GM23338 (cell line): ENCODE data around the gene TSPAN32. TPM values are rescaled to one million over a fixed set of nuclear protein-coding genes. Genes with fewer than 3 reads are reported as not detected.

Experiments used
- ATAC-seq: fragments of 200-7000 bp; cut with Tn5 transposase; 3 replicates; pipeline ENCODE4 v1.9.1; 2020
- DNase-seq: peaks from one replicate; pipeline ENCODE4 v3.0.0-alpha.2; 2015; ENCODE audit warnings: low spot score
- H2AFZ ChIP-seq: fragments of 200-600 bp; sonication (generic); 2 replicates; pipeline ENCODE4 v1.8.0; 2016; ENCODE audit warnings: antibody characterized with exemption, mild to moderate bottlenecking, moderate library complexity
- H3F3A ChIP-seq: fragments of 200-600 bp; sonication (generic); replicated peaks from 2 replicates; pipeline ENCODE4 v1.8.0; 2017; ENCODE audit warnings: antibody characterized with exemption, mixed run types, low read depth
- H3K27ac ChIP-seq: fragments of 200-600 bp; sonication (generic); 2 replicates; pipeline ENCODE4 v1.6.1; 2016; ENCODE audit warnings: low read depth
- H3K27me3 ChIP-seq: fragments of 200-600 bp; sonication (generic); 2 replicates; pipeline ENCODE4 v1.8.0; 2016; ENCODE audit warnings: mild to moderate bottlenecking, mixed run types, moderate library complexity; ENCODE audit not compliant: insufficient read depth
- H3K36me3 ChIP-seq: fragments of 200-600 bp; sonication (generic); 2 replicates; pipeline ENCODE4 v1.8.0; 2016; ENCODE audit warnings: mild to moderate bottlenecking; ENCODE audit not compliant: insufficient read depth
- H3K4me1 ChIP-seq: fragments of 200-600 bp; sonication (generic); 2 replicates; pipeline ENCODE4 v1.8.0; 2016; ENCODE audit warnings: mild to moderate bottlenecking, moderate library complexity; ENCODE audit not compliant: insufficient read depth
- H3K4me2 ChIP-seq: fragments of 200-600 bp; sonication (generic); 2 replicates; pipeline ENCODE4 v1.7.1; 2017; ENCODE audit warnings: mixed run types
- H3K4me3 ChIP-seq: fragments of 200-600 bp; sonication (generic); 2 replicates; pipeline ENCODE4 v1.6.1; 2016; ENCODE audit warnings: mixed run types
- H3K79me2 ChIP-seq: fragments of 200-600 bp; sonication (generic); replicated peaks from 2 replicates; pipeline ENCODE4 v1.8.0; 2017; ENCODE audit warnings: mild to moderate bottlenecking; ENCODE audit not compliant: insufficient read depth
- H3K9me2 ChIP-seq: fragments of 200-600 bp; sonication (generic); 2 replicates; pipeline ENCODE4 v1.8.0; 2017; ENCODE audit not compliant: insufficient read depth
- H4K20me1 ChIP-seq: fragments of 200-600 bp; sonication (generic); replicated peaks from 2 replicates; pipeline ENCODE4 v1.8.0; 2017; ENCODE audit warnings: mild to moderate bottlenecking; ENCODE audit not compliant: insufficient read depth
- H3K27ac Mint-ChIP-seq: 2 replicates; pipeline ENCODE4 v1.8.0; 2020; ENCODE audit warnings: inconsistent platforms, mild to moderate bottlenecking, moderate library complexity, mixed read lengths
- H3K27me3 Mint-ChIP-seq: 3 replicates; pipeline ENCODE4 v1.8.0; 2022; ENCODE audit warnings: low read depth, mild to moderate bottlenecking, moderate library complexity, mixed read lengths, inconsistent platforms; ENCODE audit not compliant: insufficient read depth, poor library complexity
- H3K36me3 Mint-ChIP-seq: 3 replicates; pipeline ENCODE4 v1.8.0; 2021; ENCODE audit warnings: low read depth, mild to moderate bottlenecking, inconsistent platforms, moderate library complexity, mixed read lengths
- H3K4me1 Mint-ChIP-seq: 3 replicates; pipeline ENCODE4 v1.8.0; 2020; ENCODE audit warnings: mild to moderate bottlenecking, inconsistent platforms, mixed read lengths
- H3K4me3 Mint-ChIP-seq: 3 replicates; pipeline ENCODE4 v1.8.0; 2021; ENCODE audit warnings: moderate library complexity, mild to moderate bottlenecking, inconsistent platforms, mixed read lengths
- H3K9me3 Mint-ChIP-seq: 3 replicates; pipeline ENCODE4 v1.8.0; 2020; ENCODE audit warnings: moderate library complexity, mild to moderate bottlenecking, inconsistent platforms, mixed read lengths
- CREB1 ChIP-seq: fragments of 250-450 bp; sonication (Bioruptor Pico); IDR thresholded peaks from 2 replicates; pipeline ENCODE4 v1.5.0; 2020; ENCODE audit warnings: low read depth, mild to moderate bottlenecking, moderate library complexity
- EZH2 ChIP-seq: fragments of 200-600 bp; sonication (generic); IDR thresholded peaks from one replicate; pipeline ENCODE4 v1.8.0; 2017; ENCODE audit warnings: antibody characterized with exemption, mild to moderate bottlenecking, low read depth; ENCODE audit not compliant: unreplicated experiment
- EZH2phosphoT487 ChIP-seq: fragments of 200-600 bp; sonication (generic); IDR thresholded peaks from one replicate; pipeline ENCODE4 v1.8.1; 2018; ENCODE audit warnings: antibody characterized with exemption; ENCODE audit not compliant: unreplicated experiment
- POLR2AphosphoS5 ChIP-seq: IDR thresholded peaks from 2 replicates; pipeline ENCODE4 v1.6.1; 2016; ENCODE audit warnings: antibody characterized with exemption, low read depth
- STAT1 ChIP-seq: IDR thresholded peaks from one replicate; pipeline ENCODE4 v1.6.1; 2016; ENCODE audit warnings: antibody characterized with exemption; ENCODE audit not compliant: unreplicated experiment
- ZNF114 ChIP-seq: fragments of 250-450 bp; sonication (Bioruptor Pico); IDR thresholded peaks from 2 replicates; pipeline ENCODE4 v1.5.0; 2020; ENCODE audit warnings: mild to moderate bottlenecking, moderate library complexity
- ZNF331 ChIP-seq: fragments of 250-450 bp; sonication (Bioruptor Pico); IDR thresholded peaks from 2 replicates; pipeline ENCODE4 v1.5.0; 2020; ENCODE audit warnings: low read depth, mild to moderate bottlenecking, moderate library complexity
- polyA plus RNA-seq: library from polyadenylated mRNA; unstranded; fragments of >200 nt; fragmentation: Nextera tagmentation; extraction: Ambion mirVana; gene quantifications from 2 replicates; pipeline ENCODE4 v1.2.1, GENCODE V29; 2016
- total RNA-seq: library from RNA; depleted of rRNA; stranded (reverse); fragments of >200 nt; shearing (Covaris generic); gene quantifications from 2 replicates; pipeline ENCODE4 v1.2.3, GENCODE V29; 2014
- TF ChIP-seq, protein P1 (sequence below), 2 experiments: fragments of 200-600 bp in 1 of 2; sonication (generic) in 1 of 2; conservative IDR thresholded peaks; 2 replicates each; pipeline versions ENCODE4 v1.5.1 to v1.6.1; 2016 to 2017; ENCODE audit warnings: antibody characterized with exemption in 2 of 2, low read depth in 2 of 2, mild to moderate bottlenecking in 2 of 2, moderate library complexity in 1 of 2
- TF ChIP-seq, protein P2 (sequence below): IDR thresholded peaks from one replicate; pipeline ENCODE4 v1.6.1; 2018; ENCODE audit warnings: antibody characterized with exemption; ENCODE audit not compliant: unreplicated experiment
- TF ChIP-seq, protein P3 (sequence below): fragments of 250-450 bp; sonication (Bioruptor Pico); IDR thresholded peaks from 2 replicates; pipeline ENCODE4 v1.5.0; 2020; ENCODE audit warnings: mild to moderate bottlenecking, moderate library complexity

TSPAN32 gene
- total and polyA plus RNA-seq, 2 experiments from 2014 or later: not detected

- Mint-ChIP-seq H3K27ac (no peak overlapping the region), H3K4me3 (no peak overlapping the region), H3K9me3 (no peaks in the 10 kb centered on the region), H3K27me3 (peaks cover 6% of the 10 kb centered on the region), H3K4me1 (no peaks in the 10 kb centered on the region), H3K36me3 (no peaks in the 10 kb centered on the region)
- Histone ChIP-seq H3K36me3 (no peaks in the 10 kb centered on the region), H3K27me3 (no peaks in the 10 kb centered on the region), H3K4me3 (no peak overlapping the region), H3K79me2 (no peaks in the 10 kb centered on the region), H3F3A (no peaks in the 10 kb centered on the region), H3K9me2 (no peaks in the 10 kb centered on the region), H3K27ac (no peak overlapping the region), H2AFZ (no peak overlapping the region), H3K4me2 (no peak overlapping the region), H3K4me1 (no peaks in the 10 kb centered on the region), H4K20me1 (no peaks in the 10 kb centered on the region)
- TF ChIP-seq, protein P1, sequence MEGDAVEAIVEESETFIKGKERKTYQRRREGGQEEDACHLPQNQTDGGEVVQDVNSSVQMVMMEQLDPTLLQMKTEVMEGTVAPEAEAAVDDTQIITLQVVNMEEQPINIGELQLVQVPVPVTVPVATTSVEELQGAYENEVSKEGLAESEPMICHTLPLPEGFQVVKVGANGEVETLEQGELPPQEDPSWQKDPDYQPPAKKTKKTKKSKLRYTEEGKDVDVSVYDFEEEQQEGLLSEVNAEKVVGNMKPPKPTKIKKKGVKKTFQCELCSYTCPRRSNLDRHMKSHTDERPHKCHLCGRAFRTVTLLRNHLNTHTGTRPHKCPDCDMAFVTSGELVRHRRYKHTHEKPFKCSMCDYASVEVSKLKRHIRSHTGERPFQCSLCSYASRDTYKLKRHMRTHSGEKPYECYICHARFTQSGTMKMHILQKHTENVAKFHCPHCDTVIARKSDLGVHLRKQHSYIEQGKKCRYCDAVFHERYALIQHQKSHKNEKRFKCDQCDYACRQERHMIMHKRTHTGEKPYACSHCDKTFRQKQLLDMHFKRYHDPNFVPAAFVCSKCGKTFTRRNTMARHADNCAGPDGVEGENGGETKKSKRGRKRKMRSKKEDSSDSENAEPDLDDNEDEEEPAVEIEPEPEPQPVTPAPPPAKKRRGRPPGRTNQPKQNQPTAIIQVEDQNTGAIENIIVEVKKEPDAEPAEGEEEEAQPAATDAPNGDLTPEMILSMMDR (conservative IDR thresholded peaks at IDR 0.05; ENCODE audit: low read depth in 2 of 2): no peak
- TF ChIP-seq POLR2AphosphoS5: no peak
- TF ChIP-seq, protein P2, sequence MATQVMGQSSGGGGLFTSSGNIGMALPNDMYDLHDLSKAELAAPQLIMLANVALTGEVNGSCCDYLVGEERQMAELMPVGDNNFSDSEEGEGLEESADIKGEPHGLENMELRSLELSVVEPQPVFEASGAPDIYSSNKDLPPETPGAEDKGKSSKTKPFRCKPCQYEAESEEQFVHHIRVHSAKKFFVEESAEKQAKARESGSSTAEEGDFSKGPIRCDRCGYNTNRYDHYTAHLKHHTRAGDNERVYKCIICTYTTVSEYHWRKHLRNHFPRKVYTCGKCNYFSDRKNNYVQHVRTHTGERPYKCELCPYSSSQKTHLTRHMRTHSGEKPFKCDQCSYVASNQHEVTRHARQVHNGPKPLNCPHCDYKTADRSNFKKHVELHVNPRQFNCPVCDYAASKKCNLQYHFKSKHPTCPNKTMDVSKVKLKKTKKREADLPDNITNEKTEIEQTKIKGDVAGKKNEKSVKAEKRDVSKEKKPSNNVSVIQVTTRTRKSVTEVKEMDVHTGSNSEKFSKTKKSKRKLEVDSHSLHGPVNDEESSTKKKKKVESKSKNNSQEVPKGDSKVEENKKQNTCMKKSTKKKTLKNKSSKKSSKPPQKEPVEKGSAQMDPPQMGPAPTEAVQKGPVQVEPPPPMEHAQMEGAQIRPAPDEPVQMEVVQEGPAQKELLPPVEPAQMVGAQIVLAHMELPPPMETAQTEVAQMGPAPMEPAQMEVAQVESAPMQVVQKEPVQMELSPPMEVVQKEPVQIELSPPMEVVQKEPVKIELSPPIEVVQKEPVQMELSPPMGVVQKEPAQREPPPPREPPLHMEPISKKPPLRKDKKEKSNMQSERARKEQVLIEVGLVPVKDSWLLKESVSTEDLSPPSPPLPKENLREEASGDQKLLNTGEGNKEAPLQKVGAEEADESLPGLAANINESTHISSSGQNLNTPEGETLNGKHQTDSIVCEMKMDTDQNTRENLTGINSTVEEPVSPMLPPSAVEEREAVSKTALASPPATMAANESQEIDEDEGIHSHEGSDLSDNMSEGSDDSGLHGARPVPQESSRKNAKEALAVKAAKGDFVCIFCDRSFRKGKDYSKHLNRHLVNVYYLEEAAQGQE: no peak
- TF ChIP-seq EZH2phosphoT487: no peak
- TF ChIP-seq ZNF331 (CRISPR knock-in tag): no peak
- TF ChIP-seq EZH2: no peak
- TF ChIP-seq STAT1: no peak
- no peak for TF ChIP-seq ZNF114 (CRISPR knock-in tag)
- no peak for TF ChIP-seq CREB1 (CRISPR knock-in tag)
- TF ChIP-seq, protein P3, sequence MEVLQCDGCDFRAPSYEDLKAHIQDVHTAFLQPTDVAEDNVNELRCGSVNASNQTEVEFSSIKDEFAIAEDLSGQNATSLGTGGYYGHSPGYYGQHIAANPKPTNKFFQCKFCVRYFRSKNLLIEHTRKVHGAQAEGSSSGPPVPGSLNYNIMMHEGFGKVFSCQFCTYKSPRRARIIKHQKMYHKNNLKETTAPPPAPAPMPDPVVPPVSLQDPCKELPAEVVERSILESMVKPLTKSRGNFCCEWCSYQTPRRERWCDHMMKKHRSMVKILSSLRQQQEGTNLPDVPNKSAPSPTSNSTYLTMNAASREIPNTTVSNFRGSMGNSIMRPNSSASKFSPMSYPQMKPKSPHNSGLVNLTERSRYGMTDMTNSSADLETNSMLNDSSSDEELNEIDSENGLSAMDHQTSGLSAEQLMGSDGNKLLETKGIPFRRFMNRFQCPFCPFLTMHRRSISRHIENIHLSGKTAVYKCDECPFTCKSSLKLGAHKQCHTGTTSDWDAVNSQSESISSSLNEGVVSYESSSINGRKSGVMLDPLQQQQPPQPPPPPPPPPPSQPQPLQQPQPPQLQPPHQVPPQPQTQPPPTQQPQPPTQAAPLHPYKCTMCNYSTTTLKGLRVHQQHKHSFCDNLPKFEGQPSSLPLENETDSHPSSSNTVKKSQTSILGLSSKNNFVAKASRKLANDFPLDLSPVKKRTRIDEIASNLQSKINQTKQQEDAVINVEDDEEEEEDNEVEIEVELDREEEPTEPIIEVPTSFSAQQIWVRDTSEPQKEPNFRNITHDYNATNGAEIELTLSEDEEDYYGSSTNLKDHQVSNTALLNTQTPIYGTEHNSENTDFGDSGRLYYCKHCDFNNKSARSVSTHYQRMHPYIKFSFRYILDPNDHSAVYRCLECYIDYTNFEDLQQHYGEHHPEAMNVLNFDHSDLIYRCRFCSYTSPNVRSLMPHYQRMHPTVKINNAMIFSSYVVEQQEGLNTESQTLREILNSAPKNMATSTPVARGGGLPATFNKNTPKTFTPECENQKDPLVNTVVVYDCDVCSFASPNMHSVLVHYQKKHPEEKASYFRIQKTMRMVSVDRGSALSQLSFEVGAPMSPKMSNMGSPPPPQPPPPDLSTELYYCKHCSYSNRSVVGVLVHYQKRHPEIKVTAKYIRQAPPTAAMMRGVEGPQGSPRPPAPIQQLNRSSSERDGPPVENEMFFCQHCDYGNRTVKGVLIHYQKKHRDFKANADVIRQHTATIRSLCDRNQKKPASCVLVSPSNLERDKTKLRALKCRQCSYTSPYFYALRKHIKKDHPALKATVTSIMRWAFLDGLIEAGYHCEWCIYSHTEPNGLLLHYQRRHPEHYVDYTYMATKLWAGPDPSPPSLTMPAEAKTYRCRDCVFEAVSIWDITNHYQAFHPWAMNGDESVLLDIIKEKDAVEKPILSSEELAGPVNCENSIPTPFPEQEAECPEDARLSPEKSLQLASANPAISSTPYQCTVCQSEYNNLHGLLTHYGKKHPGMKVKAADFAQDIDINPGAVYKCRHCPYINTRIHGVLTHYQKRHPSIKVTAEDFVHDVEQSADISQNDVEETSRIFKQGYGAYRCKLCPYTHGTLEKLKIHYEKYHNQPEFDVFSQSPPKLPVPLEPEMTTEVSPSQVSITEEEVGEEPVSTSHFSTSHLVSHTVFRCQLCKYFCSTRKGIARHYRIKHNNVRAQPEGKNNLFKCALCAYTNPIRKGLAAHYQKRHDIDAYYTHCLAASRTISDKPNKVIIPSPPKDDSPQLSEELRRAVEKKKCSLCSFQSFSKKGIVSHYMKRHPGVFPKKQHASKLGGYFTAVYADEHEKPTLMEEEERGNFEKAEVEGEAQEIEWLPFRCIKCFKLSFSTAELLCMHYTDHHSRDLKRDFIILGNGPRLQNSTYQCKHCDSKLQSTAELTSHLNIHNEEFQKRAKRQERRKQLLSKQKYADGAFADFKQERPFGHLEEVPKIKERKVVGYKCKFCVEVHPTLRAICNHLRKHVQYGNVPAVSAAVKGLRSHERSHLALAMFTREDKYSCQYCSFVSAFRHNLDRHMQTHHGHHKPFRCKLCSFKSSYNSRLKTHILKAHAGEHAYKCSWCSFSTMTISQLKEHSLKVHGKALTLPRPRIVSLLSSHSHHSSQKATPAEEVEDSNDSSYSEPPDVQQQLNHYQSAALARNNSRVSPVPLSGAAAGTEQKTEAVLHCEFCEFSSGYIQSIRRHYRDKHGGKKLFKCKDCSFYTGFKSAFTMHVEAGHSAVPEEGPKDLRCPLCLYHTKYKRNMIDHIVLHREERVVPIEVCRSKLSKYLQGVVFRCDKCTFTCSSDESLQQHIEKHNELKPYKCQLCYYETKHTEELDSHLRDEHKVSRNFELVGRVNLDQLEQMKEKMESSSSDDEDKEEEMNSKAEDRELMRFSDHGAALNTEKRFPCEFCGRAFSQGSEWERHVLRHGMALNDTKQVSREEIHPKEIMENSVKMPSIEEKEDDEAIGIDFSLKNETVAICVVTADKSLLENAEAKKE (CRISPR knock-in tag): no peak
- ATAC-seq: no peak
- DNase-seq: no peak
Observed at GRCh38 chr11:2300290-2300935, 1.4 kb upstream of the TSPAN32 start.
